ENCODE data around the gene ZBED1. TPM values are rescaled to one million over a fixed set of nuclear protein-coding genes. Genes with fewer than 3 reads are reported as not detected.

ZBED1 gene
- total and polyA plus RNA-seq, 9 of the 15 experiments (the other 6 are each of a cell fraction or from before 2014, with no cell fraction given) = 0.61 to 27.6 (median 13.9) TPM

DNA sequence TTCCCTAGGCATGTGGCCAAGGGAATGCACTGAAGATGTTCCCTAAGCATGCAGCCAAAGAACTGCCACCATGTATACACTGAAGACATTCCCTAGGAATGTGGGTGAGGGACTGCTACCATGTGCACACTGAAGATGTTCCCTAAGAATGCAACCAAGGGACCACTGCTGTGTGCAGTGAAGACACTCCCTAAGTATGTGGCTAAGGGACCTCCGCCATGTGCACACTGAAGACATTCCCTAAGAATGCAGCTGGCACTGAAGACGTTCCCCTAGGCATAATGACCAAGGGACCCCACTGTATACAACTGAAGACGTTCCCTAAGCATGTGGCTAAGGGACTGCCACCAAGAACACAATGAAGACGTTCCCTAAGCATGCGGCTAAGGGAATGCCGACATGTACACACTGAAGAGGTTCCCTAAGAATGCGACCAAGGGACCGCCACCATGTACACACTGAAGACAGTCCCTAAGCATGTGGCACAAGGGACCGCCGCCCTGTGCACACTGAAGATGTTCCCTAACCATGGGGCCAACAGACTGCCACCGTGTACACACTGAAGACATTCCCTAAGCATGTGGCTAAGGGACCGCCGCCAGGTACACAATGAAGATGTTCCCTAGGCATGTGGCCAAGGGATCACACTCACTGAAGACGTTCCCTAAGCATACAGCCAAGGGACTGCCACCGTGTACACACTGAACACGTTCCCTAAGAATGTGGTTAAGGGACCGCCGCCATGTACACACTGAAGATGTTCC, 25.6 kb downstream of the ZBED1 start (continued):
- TF ChIP-seq DMBX1 (CRISPR knock-in tag; IDR thresholded peaks at IDR 0.05; ENCODE audit: borderline replicate concordance) (no peak), FOXK2 (conservative IDR thresholded peaks at IDR 0.05 in 1 of 2, IDR thresholded peaks at IDR 0.05 in 1 of 2; ENCODE audit: low read depth in 2 of 2) (peak; percentile 47 to 58; a peak in 3 of 4 replicates), MTA1 (IDR thresholded peaks at IDR 0.05; ENCODE audit: borderline replicate concordance) (no peak), ZNF79 (CRISPR knock-in tag; IDR thresholded peaks at IDR 0.05; ENCODE audit: low read depth) (no peak), ZKSCAN3 (CRISPR knock-in tag; IDR thresholded peaks at IDR 0.05) (no peak), ETV5 (CRISPR knock-in tag; IDR thresholded peaks at IDR 0.05; ENCODE audit: low read depth) (0 out of 2 replicates have a peak, but pooled peaks have one; percentile 26), JUN (IDR thresholded peaks at IDR 0.05; ENCODE audit: borderline replicate concordance, low read depth, low read length) (no peak), JUN (CRISPR knock-in tag; IDR thresholded peaks at IDR 0.05; ENCODE audit: borderline replicate concordance) (no peak), ZKSCAN8 (CRISPR knock-in tag; IDR thresholded peaks at IDR 0.05) (no peak), FOXM1 (IDR thresholded peaks at IDR 0.05; ENCODE audit: low read depth) (peak; percentile 80), FOXM1 (CRISPR knock-in tag; IDR thresholded peaks at IDR 0.05; ENCODE audit: low read depth) (no peak), HNRNPL (IDR thresholded peaks at IDR 0.05; ENCODE audit: low read depth, low read length) (no peak), HLTF (IDR thresholded peaks at IDR 0.05) (no peak; the same call in 1 of the 2 replicates), POLR2B (IDR thresholded peaks at IDR 0.05; ENCODE audit: low read depth, partially characterized antibody) (no peak)
- TF ChIP-seq, protein P1, sequence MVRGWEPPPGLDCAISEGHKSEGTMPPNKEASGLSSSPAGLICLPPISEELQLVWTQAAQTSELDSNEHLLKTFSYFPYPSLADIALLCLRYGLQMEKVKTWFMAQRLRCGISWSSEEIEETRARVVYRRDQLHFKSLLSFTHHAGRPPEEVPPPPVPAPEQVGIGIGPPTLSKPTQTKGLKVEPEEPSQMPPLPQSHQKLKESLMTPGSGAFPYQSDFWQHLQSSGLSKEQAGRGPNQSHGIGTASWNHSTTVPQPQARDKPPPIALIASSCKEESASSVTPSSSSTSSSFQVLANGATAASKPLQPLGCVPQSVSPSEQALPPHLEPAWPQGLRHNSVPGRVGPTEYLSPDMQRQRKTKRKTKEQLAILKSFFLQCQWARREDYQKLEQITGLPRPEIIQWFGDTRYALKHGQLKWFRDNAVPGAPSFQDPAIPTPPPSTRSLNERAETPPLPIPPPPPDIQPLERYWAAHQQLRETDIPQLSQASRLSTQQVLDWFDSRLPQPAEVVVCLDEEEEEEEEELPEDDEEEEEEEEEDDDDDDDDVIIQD (CRISPR knock-in tag; IDR thresholded peaks at IDR 0.05) = no peak
- TF ChIP-seq, protein P2, sequence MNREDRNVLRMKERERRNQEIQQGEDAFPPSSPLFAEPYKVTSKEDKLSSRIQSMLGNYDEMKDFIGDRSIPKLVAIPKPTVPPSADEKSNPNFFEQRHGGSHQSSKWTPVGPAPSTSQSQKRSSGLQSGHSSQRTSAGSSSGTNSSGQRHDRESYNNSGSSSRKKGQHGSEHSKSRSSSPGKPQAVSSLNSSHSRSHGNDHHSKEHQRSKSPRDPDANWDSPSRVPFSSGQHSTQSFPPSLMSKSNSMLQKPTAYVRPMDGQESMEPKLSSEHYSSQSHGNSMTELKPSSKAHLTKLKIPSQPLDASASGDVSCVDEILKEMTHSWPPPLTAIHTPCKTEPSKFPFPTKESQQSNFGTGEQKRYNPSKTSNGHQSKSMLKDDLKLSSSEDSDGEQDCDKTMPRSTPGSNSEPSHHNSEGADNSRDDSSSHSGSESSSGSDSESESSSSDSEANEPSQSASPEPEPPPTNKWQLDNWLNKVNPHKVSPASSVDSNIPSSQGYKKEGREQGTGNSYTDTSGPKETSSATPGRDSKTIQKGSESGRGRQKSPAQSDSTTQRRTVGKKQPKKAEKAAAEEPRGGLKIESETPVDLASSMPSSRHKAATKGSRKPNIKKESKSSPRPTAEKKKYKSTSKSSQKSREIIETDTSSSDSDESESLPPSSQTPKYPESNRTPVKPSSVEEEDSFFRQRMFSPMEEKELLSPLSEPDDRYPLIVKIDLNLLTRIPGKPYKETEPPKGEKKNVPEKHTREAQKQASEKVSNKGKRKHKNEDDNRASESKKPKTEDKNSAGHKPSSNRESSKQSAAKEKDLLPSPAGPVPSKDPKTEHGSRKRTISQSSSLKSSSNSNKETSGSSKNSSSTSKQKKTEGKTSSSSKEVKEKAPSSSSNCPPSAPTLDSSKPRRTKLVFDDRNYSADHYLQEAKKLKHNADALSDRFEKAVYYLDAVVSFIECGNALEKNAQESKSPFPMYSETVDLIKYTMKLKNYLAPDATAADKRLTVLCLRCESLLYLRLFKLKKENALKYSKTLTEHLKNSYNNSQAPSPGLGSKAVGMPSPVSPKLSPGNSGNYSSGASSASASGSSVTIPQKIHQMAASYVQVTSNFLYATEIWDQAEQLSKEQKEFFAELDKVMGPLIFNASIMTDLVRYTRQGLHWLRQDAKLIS (CRISPR knock-in tag; IDR thresholded peaks at IDR 0.05) = no peak
- TF ChIP-seq, protein P3, sequence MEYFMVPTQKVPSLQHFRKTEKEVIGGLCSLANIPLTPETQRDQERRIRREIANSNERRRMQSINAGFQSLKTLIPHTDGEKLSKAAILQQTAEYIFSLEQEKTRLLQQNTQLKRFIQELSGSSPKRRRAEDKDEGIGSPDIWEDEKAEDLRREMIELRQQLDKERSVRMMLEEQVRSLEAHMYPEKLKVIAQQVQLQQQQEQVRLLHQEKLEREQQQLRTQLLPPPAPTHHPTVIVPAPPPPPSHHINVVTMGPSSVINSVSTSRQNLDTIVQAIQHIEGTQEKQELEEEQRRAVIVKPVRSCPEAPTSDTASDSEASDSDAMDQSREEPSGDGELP (CRISPR knock-in tag; IDR thresholded peaks at IDR 0.05; ENCODE audit: borderline replicate concordance) = peak; percentile 49
- TF ChIP-seq, protein P4, sequence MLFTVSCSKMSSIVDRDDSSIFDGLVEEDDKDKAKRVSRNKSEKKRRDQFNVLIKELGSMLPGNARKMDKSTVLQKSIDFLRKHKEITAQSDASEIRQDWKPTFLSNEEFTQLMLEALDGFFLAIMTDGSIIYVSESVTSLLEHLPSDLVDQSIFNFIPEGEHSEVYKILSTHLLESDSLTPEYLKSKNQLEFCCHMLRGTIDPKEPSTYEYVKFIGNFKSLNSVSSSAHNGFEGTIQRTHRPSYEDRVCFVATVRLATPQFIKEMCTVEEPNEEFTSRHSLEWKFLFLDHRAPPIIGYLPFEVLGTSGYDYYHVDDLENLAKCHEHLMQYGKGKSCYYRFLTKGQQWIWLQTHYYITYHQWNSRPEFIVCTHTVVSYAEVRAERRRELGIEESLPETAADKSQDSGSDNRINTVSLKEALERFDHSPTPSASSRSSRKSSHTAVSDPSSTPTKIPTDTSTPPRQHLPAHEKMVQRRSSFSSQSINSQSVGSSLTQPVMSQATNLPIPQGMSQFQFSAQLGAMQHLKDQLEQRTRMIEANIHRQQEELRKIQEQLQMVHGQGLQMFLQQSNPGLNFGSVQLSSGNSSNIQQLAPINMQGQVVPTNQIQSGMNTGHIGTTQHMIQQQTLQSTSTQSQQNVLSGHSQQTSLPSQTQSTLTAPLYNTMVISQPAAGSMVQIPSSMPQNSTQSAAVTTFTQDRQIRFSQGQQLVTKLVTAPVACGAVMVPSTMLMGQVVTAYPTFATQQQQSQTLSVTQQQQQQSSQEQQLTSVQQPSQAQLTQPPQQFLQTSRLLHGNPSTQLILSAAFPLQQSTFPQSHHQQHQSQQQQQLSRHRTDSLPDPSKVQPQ (CRISPR knock-in tag; IDR thresholded peaks at IDR 0.05; ENCODE audit: borderline replicate concordance) = no peak
